SK-N-MC (cell line): ENCODE data around the gene ZDHHC7.

ENCODE experiments used
- EZH2 ChIP-seq: fragments of 200-600 bp; sonication (generic); IDR thresholded peaks from one replicate; pipeline ENCODE4 v1.6.1; 2017; ENCODE audit warnings: antibody characterized with exemption
- FOXP2 ChIP-seq: optimal IDR thresholded peaks from 2 replicates; pipeline ENCODE3; 2011; ENCODE audit warnings: mild to moderate bottlenecking, moderate library complexity; ENCODE audit not compliant: insufficient read depth; ENCODE audit errors: extremely low read length, control extremely low read depth
- POLR2AphosphoS5 ChIP-seq: IDR thresholded peaks from 2 replicates; pipeline ENCODE4 v1.6.1; 2012; ENCODE audit warnings: mild to moderate bottlenecking, low read depth, low read length, borderline replicate concordance

- TF ChIP-seq EZH2 (no peak), POLR2AphosphoS5 (no peak), FOXP2 (no peak)
These were observed 12.1 kb downstream of the ZDHHC7 start for GRCh38 chr16:84999200-84999599.
